DMS 273 (cell line): Measurements from ENCODE around the gene SYN1.

Source experiments
- DNase-seq: peaks from one replicate; lab custom pipeline; 2025; ENCODE audit not compliant: unreplicated experiment; lab: John Stamatoyannopoulos, UW

Gene SYN1

DNA sequence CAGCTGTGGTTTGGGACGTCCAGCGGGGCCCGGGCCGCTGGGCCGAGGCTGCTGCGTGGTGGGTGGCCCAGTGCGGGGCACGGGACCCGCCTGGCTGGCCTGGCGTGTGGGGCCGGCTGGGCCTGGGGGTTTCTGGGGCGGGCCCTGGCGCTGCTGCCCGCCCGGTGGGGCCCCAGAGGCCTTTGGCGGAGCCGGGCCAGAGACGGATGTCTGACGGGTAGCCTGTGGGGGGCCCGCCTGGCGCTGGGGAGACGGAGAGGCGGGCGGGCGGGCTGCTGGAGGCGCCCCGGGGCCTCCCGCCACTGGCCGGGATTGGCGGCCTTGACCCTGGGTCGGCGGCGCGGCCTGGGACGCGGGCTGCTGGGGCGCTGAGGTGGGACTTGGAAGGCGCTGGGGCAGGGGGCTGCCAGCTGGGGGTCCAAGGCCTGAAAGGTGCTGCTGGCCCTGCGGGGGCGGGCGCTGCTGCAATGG, 45.5 kb downstream of the SYN1 start:
- DNase-seq: no peak

DNA sequence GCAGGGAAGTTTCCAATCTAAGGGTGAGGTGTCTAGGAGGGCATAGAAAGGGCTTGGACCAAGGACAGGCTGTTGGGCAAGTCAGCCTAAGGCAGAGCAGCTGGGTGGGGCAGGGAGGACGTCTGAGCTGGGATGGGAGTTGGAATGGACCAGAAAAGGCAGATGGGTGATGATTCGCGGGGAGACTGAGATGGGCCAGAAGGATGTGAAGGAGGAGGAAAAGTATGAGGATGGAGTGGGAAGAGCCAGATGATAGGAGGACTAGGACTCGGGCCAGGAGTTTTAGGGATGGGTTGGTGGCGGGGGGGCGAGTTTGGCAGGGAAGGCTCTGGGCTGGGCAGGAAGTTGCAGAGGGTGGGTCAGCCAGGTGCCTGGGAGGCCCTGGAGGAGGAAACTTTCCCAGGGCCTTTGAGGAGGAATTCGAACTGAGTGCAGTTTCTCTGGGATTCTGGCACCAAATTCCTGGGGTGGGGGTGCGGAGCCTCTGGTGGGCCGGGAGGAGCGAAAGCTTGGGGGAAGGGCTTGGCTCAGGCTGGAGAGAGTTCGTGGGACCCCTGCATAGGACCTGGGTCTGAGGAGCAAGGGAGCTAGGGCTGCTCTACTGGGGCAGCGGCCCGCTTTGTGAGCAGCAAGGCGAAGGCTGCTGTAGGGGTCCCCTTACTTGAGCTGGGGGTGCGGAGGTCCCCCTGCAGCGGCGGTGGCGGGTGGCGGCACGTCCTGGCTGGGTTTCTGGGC, 46.1 kb downstream of the SYN1 start:
- peak; percentile 43 for DNase-seq

DNA sequence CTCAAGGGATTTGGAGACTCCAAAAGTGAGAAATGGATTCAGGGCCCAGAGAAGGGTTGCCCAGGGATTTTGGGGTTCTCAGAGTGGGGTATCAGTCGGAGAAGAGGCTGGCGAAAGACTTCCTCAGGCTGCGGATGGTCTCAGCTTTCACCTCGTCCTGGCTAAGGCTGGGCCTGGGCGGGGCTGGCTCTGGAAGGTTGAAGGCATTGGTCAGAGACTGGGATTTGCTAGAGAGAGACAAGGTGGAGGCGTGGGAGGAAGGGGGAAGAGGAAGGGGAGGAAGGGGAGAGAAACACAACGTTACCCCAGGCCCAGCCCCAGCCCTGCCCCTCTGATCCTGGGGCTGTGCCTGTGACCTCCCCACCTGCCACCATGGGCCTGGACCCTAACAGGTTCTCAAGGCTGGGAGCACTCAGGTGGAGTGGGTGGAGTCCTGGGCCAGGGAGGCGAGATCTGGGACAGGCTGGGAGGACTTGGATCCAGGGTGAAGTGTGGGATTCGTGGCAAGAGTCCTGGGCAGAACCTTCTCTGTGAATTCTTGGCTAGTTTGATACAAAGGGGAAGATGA, 46.8 kb downstream of the SYN1 start:
- DNase-seq: no peak

DNA sequence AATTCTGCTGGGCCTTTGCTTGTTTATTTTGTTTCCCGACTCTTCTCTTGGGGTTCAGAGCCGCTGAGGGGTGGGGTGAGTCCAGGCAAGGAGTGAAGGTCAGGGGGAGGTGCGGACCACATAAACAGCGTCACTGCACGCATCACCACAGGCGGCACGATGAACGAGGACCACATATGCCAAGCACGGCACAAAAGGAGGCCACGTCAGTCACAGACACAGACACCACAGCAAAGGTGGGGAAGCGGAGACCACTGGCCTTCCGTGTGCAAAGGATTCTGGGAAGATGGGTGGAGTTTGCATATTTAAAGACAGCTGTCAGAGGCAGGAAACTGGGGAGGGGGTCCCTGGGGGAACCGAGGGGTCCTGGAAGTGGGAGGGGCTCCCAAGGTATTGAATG, 47.8 kb downstream of the SYN1 start:
- no peak for DNase-seq

DNA sequence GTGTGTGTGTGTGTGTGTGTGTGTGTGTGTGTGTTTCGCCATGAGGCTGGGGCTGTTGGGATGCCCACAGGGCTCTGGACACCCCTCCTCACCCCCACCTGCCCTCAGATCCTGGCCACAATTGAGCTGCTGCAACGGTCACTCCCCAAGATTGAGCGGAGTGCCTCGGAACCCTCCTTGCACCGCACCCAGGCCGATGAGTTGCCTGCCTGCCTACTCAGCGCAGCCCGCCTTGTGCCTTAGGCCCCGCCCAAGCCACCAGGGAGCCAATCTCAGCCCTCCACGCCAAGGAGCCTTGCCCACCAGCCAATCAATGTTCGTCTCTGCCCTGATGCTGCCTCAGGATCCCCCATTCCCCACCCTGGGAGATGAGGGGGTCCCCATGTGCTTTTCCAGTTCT, 48.4 kb downstream of the SYN1 start:
- no peak for DNase-seq

DNA sequence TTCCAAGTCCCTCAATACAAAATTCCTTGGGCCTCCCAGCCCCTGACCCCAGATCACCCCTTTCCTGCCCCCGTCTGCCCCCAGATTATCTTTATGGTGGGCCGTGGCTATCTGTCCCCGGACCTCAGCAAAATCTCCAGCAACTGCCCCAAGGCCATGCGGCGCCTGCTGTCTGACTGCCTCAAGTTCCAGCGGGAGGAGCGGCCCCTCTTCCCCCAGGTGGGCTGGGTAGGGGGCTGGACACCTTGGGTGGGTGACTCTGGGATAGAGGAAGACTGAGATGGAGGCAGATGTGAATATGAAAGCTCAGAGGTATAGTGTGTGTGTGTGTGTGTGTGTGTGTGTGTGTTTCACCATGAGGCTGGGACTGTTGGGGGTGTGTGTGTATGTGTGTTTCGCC, 48.9 kb downstream of the SYN1 start:
- no peak for DNase-seq

DNA sequence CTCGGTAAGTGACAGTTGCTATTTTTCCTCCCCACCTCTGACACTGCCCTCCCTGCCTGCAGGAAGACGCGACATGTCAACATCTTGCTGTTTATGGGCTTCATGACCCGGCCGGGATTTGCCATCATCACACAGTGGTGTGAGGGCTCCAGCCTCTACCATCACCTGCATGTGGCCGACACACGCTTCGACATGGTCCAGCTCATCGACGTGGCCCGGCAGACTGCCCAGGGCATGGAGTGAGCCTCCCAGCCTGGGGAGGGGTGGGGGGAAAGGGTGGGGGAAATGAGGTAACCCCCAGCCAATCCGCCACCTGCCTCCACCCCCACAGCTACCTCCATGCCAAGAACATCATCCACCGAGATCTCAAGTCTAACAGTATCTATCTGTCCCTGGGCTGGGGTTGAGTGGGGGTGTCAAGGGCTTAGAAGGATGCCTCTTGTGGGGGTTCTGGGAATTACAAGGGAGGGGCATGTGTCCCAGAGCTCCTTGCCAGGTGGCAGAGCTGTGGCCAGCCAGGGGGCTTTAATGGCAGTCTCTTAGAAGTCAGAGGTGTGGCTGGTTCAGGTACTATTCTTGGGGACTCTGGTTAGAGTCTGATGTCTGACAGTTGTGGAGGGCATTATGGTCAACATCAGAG, 50.9 kb downstream of the SYN1 start:
- DNase-seq: peak; percentile 68

DNA sequence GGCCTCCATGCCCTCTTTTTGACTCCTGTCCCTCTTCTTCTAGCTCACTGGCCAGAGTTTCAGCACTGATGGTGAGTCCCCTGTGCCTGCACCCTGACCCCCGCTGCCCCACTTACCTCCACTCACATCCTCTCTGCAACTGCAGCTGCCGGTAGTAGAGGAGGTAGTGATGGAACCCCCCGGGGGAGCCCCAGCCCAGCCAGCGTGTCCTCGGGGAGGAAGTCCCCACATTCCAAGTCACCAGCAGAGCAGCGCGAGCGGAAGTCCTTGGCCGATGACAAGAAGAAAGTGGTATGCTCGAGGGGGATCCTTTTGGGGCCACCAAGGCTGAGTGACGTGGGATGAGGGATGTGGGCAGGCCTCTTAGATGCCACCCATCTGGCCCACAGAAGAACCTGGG, 52.8 kb downstream of the SYN1 start:
- DNase-seq: no peak

DNA sequence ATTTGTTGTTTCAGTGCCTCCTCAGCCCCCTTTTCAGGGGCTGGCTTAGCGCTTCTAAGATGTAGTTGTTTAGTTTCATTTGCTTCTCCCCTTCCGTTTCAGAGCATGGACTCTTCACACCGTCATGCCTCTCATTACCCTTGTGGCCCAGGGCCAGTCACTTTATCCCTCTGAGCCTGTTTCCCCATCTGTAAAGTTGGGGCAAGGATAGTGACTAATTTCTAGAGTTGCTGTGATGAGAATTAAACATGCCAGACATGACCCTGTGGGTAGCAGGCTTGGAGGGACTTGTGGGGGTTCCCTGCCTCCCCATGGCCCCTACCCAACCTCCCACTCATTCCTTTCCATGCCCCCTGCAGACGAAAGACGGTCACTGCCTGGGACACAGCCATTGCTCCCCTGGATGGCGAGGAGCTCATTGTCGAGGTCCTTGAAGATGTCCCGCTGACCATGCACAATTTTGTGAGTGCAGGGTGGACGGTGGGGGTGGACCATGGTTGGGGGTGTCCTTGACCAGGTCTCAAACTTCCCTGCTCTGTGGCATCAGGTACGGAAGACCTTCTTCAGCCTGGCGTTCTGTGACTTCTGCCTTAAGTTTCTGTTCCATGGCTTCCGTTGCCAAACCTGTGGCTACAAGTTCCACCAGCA, 55.1 kb downstream of the SYN1 start:
- no peak for DNase-seq

DNA sequence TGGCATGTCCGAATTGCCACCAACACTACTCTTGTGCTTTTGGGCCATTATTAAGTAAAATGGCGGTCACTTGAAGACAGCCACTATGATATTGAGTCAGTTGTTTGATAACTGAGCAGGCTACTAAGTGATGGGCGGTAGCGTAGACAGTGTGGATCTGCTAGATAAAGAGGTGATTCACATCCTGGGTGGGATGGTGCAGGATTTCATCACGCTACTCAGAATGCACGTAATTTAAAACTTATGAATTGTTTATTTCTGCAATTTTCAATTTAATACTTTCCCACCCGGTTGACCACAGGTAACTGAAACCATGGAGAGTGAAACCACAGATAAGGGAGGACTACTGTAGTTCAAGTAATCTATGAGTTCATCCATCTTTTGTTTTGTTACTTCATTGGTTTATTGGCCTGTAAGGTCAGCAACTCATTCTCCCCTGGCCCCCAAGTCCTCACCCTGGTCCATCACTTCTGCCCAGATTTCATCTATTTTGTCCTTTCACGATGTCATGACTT, 55.8 kb downstream of the SYN1 start:
- DNase-seq: no peak

DNA sequence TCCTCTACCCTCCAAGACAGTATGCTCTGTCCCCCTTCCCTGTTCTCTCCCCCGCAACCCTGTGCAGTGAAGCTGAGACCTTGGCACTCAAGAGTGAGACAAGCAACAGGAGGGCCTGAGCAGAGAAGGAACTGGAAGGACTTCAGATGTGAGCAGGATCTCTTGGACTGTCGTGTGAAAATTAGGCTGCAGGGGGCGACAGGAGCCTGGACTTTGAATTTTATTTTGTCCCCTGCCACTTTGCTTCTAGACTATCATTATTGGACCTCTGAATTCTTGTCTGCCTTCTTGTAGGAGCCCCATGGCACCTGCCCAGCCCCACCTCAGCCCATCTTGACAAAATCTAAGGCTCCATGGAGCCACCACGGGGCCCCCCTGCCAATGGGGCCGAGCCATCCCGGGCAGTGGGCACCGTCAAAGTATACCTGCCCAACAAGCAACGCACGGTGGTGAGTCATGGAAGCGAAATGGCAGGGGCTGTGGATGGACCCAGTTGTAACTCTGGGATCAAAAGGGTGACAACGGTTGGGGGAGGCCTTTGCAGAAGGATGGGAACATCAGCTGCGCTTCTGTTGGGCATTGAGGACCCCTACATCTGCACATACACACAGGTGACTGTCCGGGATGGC, 56.9 kb downstream of the SYN1 start:
- peak; percentile 39 for DNase-seq

DNA sequence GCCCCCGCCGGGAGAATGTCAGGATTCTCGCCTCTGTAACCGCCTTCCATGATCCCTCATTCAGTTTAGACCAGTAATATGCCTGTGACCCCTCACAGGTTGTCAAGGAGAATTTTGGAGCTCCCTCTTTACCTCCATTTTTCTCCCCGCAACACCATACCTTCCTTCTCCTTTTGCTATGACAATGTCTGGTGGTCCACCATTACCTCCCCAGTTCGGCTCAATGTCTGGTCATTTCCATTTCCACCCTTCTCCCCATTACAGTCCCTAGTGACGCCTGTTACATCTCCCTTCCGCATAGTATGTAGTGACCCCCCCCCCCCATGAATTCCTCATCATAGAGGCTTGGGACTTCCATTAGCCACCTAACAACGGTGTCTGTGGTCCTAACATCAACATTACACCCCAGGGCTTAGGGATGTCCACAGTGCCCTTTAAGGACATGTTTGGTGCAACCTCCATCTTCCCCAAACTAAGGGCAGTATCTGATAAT, 58.0 kb downstream of the SYN1 start:
- no peak for DNase-seq

DNA sequence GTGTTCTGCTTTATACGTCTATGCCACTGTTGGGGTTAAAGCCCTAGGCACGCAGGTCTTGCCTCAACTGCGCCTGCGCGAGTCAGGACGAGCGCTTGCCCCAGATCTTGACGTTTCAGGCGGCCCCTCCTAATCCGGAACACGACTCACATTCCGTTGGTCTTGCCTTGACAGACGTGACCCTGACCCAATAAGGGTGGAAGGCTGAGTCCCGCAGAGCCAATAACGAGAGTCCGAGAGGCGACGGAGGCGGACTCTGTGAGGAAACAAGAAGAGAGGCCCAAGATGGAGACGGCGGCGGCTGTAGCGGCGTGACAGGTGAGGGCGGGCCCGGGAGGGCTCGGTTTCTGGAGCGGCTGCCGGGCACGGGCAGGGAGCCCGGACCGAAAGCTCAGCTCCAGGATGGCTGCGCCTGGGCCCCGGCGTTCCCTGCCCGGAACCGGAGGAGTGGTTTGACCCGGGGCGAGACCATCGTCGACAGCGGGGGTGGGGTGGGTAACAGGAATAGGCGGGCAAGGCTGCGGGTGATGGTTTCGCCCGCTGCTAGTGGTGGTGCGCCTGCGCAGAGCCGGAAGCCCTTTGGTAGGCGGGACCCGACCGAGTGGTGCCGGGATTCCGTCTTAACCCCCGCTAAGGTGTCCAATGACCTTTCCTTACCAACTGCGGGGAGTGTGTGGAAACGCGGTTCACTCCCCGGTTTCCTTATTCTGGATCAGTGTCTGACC, 58.6 kb downstream of the SYN1 start, which contains the start of gene ARAF:
TSS of gene ARAF (plus strand) at position 272 of the 725 bp plus-strand sequence. CDS start 1,763 bp downstream, outside the sequence.
- peak; percentile 99 for DNase-seq

DNA sequence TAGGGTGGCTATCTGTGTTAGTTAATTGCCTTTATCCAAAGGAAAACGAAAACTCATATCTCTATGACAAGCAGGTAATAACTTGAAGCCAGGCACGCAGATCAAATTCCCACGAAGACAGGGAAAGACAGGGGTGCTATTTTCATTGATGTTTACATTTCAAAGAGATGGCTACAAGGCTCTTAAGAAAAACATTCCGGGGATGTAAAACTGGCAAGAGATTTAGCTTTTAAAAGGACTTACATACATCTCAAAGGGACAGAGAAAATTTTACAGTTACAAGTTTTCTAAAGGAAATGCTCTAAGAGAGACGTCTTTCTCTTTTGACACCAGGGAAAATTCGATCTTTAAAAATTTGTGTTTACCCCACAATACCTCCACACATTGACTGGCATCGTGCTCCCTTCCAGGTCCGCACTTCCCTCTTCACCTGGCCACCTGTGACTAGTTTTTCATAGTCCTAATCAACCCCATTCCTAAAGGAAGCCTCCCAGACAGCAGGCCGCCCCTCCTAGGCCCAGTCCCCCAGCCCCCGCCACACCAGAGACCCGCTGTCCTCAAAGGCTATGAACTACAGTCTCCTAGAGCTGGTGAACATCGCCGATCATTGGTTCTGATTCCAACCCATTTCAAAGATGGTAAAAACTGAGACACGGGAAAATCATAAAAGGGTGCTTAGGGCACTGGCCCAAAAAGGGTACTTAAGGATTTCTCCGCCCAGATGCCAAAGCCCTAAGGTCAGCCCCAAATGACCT, 59.3 kb downstream of the SYN1 start:
- DNase-seq: no peak

DNA sequence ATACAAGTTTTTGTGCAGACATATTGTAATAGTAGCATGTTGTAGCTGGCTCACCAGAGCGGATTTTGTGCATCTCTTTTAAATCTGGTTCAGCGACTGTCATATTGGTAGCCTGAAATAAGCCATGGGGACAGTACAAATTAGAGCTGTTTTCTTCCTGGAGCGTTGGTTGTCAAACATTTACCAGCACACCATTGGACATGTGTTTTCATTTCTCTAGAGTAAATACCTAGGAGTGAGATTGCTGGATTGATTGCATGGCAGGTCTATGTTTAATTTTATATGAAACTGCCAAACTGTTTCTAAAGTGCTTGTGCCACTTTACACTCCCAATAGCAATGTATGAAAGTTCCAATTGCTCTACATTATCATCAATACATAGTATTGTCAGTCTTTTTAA, 61.2 kb downstream of the SYN1 start:
- no peak for DNase-seq

DNA sequence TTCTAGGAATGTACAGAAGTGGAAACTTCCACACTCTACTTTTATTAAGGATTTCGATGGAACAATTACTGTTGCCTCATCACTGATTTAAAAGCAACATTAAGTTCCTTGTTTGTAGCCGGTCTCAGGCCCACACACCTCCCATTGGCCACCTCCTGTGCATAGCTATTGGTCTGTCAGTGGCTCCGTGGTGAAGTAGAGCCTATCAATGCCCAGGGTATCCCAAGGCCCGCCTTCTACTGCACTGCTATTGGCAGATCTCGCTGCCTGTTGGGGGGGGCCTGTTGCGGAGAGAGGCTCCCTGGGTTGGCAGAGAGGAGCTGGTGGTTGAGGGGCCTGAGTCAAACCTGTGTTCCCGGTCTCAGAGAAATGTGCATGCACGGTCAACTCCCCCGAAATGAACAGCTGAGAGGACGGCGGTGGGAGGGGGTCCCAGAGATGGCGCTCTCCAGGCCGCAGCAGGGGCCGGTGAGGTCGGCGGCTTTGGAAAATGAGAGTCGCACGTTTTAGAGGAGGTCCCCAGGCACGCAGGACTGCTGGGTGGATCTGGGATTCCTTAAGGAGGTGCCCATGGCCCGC, 63.5 kb downstream of the SYN1 start:
- DNase-seq: peak; percentile 23

DNA sequence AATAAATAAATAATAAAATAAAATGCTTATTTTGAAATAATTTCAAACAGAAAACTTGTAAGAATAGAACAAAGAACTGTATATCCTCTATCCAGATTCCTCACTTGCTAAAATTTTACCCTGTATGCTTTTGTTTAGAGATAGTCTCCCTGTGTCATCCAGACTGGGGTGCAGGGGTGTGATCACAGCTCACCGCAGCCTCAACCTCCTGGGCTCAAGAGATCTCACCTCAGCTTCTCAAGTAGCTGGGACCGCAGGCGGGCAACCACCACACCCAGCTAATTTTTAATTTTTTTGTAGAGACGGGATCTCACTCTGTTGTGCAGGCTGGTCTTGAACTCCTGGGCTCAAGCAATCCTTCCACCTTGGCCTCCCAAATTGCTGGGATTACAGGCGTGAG, 76.2 kb downstream of the SYN1 start:
- DNase-seq: no peak

DNA sequence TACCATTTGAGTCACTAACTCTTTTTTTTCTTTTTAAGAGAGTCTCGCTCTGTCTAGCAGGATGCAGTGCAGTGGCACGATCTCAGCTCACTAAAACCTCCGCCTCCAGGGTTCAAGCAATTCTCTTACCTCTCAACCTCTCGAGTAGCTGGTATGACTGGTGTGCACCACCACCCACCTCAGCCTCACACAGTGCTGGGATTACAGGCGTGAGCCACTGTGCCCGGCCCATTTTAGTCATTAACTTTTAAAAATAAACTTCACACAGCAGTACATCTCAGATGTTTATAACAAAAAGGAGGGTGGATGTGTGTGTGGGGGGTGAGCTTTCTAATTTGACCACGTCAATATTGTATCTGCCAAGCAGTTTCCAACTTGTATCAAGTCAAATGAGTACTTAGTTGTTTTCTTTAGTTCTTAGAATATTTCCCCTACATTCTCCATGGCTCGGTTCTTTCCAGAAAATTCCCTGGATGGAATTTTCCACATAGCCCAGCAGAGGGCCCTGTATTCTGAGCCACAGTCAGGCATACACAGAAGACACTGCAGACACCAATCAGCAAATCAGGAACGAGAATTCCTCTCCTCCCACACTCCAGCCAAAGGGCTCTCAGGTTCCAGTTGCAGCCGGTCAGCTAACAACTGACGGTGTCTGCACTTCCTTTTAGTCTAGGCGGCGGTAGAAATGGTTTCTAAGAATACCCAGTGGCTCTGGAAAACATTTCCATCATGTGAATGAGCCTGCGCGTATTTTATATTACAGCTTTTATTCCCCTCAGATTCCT, 78.7 kb downstream of the SYN1 start:
- DNase-seq: peak; percentile 93
